ENCODE results near the gene COL13A1.

The COL13A1 gene

DNA sequence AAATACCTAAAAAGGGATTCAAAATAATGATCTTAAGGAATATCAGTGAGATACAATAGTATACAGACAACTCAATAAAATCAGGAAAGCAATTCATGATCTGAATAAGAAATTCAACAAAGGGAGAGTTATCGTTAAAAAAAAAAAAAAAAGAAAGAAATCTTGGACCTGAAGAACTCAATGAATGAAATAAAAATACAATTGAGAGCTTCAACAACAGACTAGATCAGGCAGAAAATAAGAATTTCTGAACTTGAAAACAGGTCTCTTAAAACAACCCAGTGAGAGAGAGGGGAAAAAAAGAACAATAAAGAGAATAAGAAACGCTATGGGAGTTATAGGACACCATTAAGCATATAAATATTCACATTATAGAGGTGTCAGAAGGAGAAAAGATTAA is 179.0 kb downstream of the COL13A1 start:
- peaks cover 10 to 11% of the 10 kb centered on the region in 2 donors for H3K9me3 ChIP-seq (ENCODE audit: control insufficient read depth in 2 of 2, low read length in 2 of 2)
- no peaks in the 10 kb centered on the region for H3K4me1 ChIP-seq (ENCODE audit: control insufficient read depth, insufficient read depth, low read length)
- no peak overlapping the region for H3K4me3 ChIP-seq (ENCODE audit: low read length in 2 of 2)
- H3K36me3 ChIP-seq (ENCODE audit: control insufficient read depth in 2 of 2, insufficient read depth in 2 of 2, low read length in 2 of 2): no peaks in the 10 kb centered on the region
- H3K27me3 ChIP-seq (ENCODE audit: control insufficient read depth in 1 of 2, insufficient read depth in 2 of 2, low read length in 2 of 2): peaks cover 5 to 6% of the 10 kb centered on the region in 2 donors
- H3K9ac ChIP-seq (ENCODE audit: low read length in 2 of 2): no peak overlapping the region
- H3K27ac ChIP-seq (ENCODE audit: low read length): no peak overlapping the region

DNA sequence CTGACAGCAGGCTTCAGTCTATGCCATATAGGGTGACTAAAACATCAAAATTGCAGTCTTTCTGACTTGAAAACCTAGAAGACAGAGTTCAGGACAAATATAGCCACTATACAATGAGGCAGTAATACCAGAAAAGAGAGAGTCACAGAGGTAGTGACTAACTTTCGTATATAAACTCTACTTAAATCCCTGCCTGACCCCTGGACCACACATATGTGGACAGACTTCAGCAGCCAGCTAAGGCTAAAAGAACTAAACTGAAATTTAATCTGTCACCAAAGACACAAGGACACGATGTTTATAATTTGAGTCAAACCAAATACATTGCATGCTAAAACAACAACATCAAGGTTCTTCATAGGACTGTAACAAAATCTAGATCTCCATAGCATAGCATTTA is 186.4 kb downstream of the COL13A1 start:
- H3K27me3 ChIP-seq (ENCODE audit: control insufficient read depth in 1 of 2, insufficient read depth in 2 of 2, low read length in 2 of 2): no peaks in the 10 kb centered on the region
- H3K9me3 ChIP-seq (ENCODE audit: control insufficient read depth in 2 of 2, low read length in 2 of 2): no peaks in the 10 kb centered on the region
- no peaks in the 10 kb centered on the region for H3K4me1 ChIP-seq (ENCODE audit: control insufficient read depth, insufficient read depth, low read length)
- H3K36me3 ChIP-seq (ENCODE audit: control insufficient read depth in 2 of 2, insufficient read depth in 2 of 2, low read length in 2 of 2): no peaks in the 10 kb centered on the region
- no peak overlapping the region for H3K4me3 ChIP-seq (ENCODE audit: low read length in 2 of 2)
- no peak overlapping the region for H3K27ac ChIP-seq (ENCODE audit: low read length)
- no peak overlapping the region for H3K9ac ChIP-seq (ENCODE audit: low read length in 2 of 2)

- no peak overlapping the region for H3K4me3 ChIP-seq (ENCODE audit: low read length in 2 of 2)
- no peak overlapping the region for H3K27ac ChIP-seq (ENCODE audit: low read length)
- no peaks in the 10 kb centered on the region for H3K36me3 ChIP-seq (ENCODE audit: control insufficient read depth in 2 of 2, insufficient read depth in 2 of 2, low read length in 2 of 2)
- no peaks in the 10 kb centered on the region for H3K4me1 ChIP-seq (ENCODE audit: control insufficient read depth, insufficient read depth, low read length)
- H3K27me3 ChIP-seq (ENCODE audit: control insufficient read depth in 1 of 2, insufficient read depth in 2 of 2, low read length in 2 of 2): no peaks in the 10 kb centered on the region
- H3K9ac ChIP-seq (ENCODE audit: low read length in 2 of 2): no peak overlapping the region
- no peaks in the 10 kb centered on the region for H3K9me3 ChIP-seq (ENCODE audit: control insufficient read depth in 2 of 2, low read length in 2 of 2)
Observed at GRCh38 chr10:69991151-69991550, 189.4 kb downstream of the COL13A1 start.

DNA sequence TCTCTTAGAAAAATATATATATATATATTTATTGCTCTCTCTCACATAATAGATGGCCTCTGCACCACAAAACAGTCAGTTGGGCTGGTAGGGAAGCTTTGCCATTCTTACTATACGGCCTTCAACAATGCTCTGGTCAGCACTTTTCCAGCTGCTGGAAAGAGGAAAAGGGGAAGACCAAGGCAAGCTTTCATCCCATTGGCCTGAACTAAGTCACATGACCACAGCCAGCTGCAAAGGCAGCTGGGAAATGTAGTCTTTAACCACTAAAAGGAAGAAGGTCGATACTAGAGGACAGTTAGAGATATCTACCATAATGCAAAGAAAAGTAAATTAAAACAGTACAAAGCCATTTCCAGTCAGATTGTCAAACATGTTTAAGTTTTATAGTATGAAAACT is 192.6 kb downstream of the COL13A1 start:
- Histone ChIP-seq H3K9me3 (ENCODE audit: control insufficient read depth in 2 of 2, low read length in 2 of 2) (no peaks in the 10 kb centered on the region), H3K36me3 (ENCODE audit: control insufficient read depth in 2 of 2, insufficient read depth in 2 of 2, low read length in 2 of 2) (no peaks in the 10 kb centered on the region), H3K27me3 (ENCODE audit: control insufficient read depth in 1 of 2, insufficient read depth in 2 of 2, low read length in 2 of 2) (no peaks in the 10 kb centered on the region), H3K27ac (ENCODE audit: low read length) (no peak overlapping the region), H3K4me1 (ENCODE audit: control insufficient read depth, insufficient read depth, low read length) (no peaks in the 10 kb centered on the region), H3K4me3 (ENCODE audit: low read length in 2 of 2) (no peak overlapping the region), H3K9ac (ENCODE audit: low read length in 2 of 2) (no peak overlapping the region)

DNA sequence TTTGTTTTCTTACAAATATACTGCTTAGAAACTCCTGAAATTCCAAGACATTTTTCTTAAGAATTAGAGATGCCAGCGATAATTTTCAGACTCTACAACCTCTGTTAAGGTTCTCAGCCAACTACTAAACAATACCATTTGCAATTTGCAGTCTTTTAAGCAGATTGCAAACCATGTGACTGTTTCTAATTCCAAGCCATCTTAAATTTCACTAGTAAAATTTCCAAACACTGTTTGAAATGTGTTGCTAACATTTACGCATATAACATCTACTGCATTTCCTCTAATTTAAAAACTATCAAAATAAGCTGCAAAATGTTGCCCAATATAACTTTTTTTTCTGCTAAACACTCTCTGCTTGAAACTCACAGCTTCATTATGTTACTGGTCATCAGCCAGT is 194.9 kb downstream of the COL13A1 start:
- Histone ChIP-seq H3K27me3 (ENCODE audit: control insufficient read depth in 1 of 2, insufficient read depth in 2 of 2, low read length in 2 of 2) (peaks cover 0 to 3% of the 10 kb centered on the region in 2 donors), H3K4me3 (ENCODE audit: low read length in 2 of 2) (no peak overlapping the region), H3K9ac (ENCODE audit: low read length in 2 of 2) (no peak overlapping the region), H3K9me3 (ENCODE audit: control insufficient read depth in 2 of 2, low read length in 2 of 2) (no peaks in the 10 kb centered on the region), H3K4me1 (ENCODE audit: control insufficient read depth, insufficient read depth, low read length) (no peaks in the 10 kb centered on the region), H3K36me3 (ENCODE audit: control insufficient read depth in 2 of 2, insufficient read depth in 2 of 2, low read length in 2 of 2) (no peaks in the 10 kb centered on the region), H3K27ac (ENCODE audit: low read length) (no peak overlapping the region)

GRCh38 chr10:70000262-70000661 is 198.6 kb downstream of the COL13A1 start:
- no peaks in the 10 kb centered on the region for H3K36me3 ChIP-seq (ENCODE audit: control insufficient read depth in 2 of 2, insufficient read depth in 2 of 2, low read length in 2 of 2)
- H3K4me1 ChIP-seq (ENCODE audit: control insufficient read depth, insufficient read depth, low read length): no peaks in the 10 kb centered on the region
- no peak overlapping the region for H3K9ac ChIP-seq (ENCODE audit: low read length in 2 of 2)
- H3K4me3 ChIP-seq (ENCODE audit: low read length in 2 of 2): no peak overlapping the region
- H3K27me3 ChIP-seq (ENCODE audit: control insufficient read depth in 1 of 2, insufficient read depth in 2 of 2, low read length in 2 of 2): peaks cover 0 to 3% of the 10 kb centered on the region in 2 donors
- H3K9me3 ChIP-seq (ENCODE audit: control insufficient read depth in 2 of 2, low read length in 2 of 2): no peaks in the 10 kb centered on the region
- H3K27ac ChIP-seq (ENCODE audit: low read length): no peak overlapping the region

DNA sequence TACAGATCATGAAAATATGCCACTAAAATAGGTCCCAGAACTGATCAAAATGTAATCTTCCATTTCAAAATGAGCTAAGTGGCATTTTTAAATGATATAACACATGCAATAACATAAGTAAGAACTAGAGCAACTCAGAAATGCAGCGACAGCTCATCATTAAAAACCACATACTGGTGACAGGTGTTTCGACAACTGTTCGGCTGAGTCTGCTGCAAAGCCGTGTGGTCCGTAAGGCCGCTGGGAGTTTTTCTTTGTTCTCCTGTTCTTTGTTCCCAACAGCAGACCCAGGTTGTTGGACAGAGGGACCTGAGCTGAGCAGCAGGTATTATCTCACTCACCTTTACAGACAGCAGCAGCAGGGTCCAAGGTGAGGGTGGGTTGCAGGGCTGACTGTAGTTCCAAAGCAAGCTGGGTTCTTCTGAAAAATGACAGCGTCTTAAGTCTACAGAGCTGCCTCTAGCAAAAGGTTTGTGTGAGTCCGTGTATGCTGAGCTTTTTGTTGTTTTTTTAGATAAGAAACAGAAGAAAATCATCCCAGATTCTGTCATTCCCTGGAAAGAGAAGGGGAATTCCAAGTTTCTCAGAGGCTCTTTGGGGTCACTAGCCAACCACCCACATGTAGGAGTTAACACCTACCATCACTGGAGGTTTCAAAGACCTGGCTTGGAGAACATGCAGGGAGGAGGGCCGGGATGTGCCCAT is 205.6 kb downstream of the COL13A1 start:
- H3K4me3 ChIP-seq (ENCODE audit: low read length in 2 of 2): no peak overlapping the region
- no peaks in the 10 kb centered on the region for H3K4me1 ChIP-seq (ENCODE audit: control insufficient read depth, insufficient read depth, low read length)
- H3K27ac ChIP-seq (ENCODE audit: low read length): no peak overlapping the region
- no peaks in the 10 kb centered on the region for H3K36me3 ChIP-seq (ENCODE audit: control insufficient read depth in 2 of 2, insufficient read depth in 2 of 2, low read length in 2 of 2)
- no peak overlapping the region for H3K9ac ChIP-seq (ENCODE audit: low read length in 2 of 2)
- no peaks in the 10 kb centered on the region for H3K9me3 ChIP-seq (ENCODE audit: control insufficient read depth in 2 of 2, low read length in 2 of 2)
- H3K27me3 ChIP-seq (ENCODE audit: control insufficient read depth in 1 of 2, insufficient read depth in 2 of 2, low read length in 2 of 2): peaks cover 2 to 3% of the 10 kb centered on the region in 2 donors
